RWPE1 (cell line): Measurements from ENCODE around the gene KCTD21.
"Not testable (repeated sequence)": the region's sequence is repeated elsewhere in the genome, so short reads cannot be mapped to it uniquely, and the experiment has no call there.

ENCODE experiments used
- CTCF ChIA-PET: fragments of 350-600 bp; sonication (Branson Sonifier 250); formaldehyde crosslinking; extraction: SDS; loops from one replicate; lab custom pipeline; 2021; lab: Yijun Ruan, JAX
- POLR2A ChIA-PET: fragments of 400-600 bp; formaldehyde crosslinking; extraction: SDS; loops from one replicate; lab custom pipeline; 2020; ENCODE audit warnings: antibody characterized with exemption; ENCODE audit not compliant: low non-redundant PET; lab: Yijun Ruan, JAX
- DNase-seq: peaks from one replicate; pipeline ENCODE4 v3.0.0; 2012; ENCODE audit warnings: low spot score
- H3K27ac ChIP-seq: fragments of 450-650 bp; 2 replicates; pipeline ENCODE4 v1.5.1; 2017
- CTCF ChIP-seq: fragments of 450-650 bp; conservative IDR thresholded peaks from 2 replicates; pipeline ENCODE4 v1.5.1; 2017; ENCODE audit warnings: low read depth, mild to moderate bottlenecking

Gene KCTD21

GRCh38 chr11:78223320-78223954, 35.0 kb upstream of the KCTD21 start:
- POLR2A ChIA-PET, result no interaction called here

GRCh38 chr11:78222726-78223125, 34.3 kb upstream of the KCTD21 start:
- POLR2A ChIA-PET, DNase-seq, H3K27ac ChIP-seq, CTCF ChIA-PET: not testable (repeated sequence)

More at GRCh38 chr11:78223320-78223954, 35.0 kb upstream of the KCTD21 start:
- TF ChIP-seq CTCF, result no peak
- CTCF ChIA-PET, result interaction anchor here (0.6 kb wide), 1 partner anchor 28 kb away, joined by 4 read pairs; no protein-coding TSS in a partner anchor
- DNase-seq, result no peak
- no peak overlapping the region for H3K27ac ChIP-seq

- ChIA-PET POLR2A (interaction anchor here (1.2 kb wide), 1 partner anchor 9 kb away, joined by 3 read pairs; no protein-coding TSS in a partner anchor), CTCF (interaction anchor here (0.6 kb wide), 1 partner anchor 10 kb away, joined by 3 read pairs; no protein-coding TSS in a partner anchor)
- H3K27ac ChIP-seq, result no peak overlapping the region
- no peak for DNase-seq
- TF ChIP-seq CTCF, result no peak
Observed at GRCh38 chr11:78221396-78222315, 33.2 kb upstream of the KCTD21 start.

GRCh38 chr11:78220218-78221157, 32.1 kb upstream of the KCTD21 start:
- TF ChIP-seq CTCF, result no peak
- POLR2A ChIA-PET, result no interaction called here
- no peak for DNase-seq
- CTCF ChIA-PET, result no interaction called here
- no peak overlapping the region for H3K27ac ChIP-seq

GRCh38 chr11:78219493-78220217, 31.2 kb upstream of the KCTD21 start:
- POLR2A ChIA-PET, result no interaction called here
- CTCF ChIA-PET, result interaction anchor here (0.5 to 0.6 kb wide), 2 partner anchors 22 to 72 kb away, joined by 3 to 4 read pairs; no protein-coding TSS in a partner anchor
- no peak for TF ChIP-seq CTCF
- no peak overlapping the region for H3K27ac ChIP-seq
- DNase-seq, result no peak
